GM12873 (cell line): ENCODE measurements around the gene ZNRF2.

Experiments
- TF ChIP-seq, protein P1 (sequence below): IDR thresholded peaks from 2 replicates; pipeline ENCODE4 v1.5.1; 2012; ENCODE audit warnings: low read depth, mild to moderate bottlenecking, moderate library complexity, low read length, control low read depth; ENCODE audit not compliant: insufficient read depth; ENCODE audit errors: missing control alignments

Gene ZNRF2

DNA sequence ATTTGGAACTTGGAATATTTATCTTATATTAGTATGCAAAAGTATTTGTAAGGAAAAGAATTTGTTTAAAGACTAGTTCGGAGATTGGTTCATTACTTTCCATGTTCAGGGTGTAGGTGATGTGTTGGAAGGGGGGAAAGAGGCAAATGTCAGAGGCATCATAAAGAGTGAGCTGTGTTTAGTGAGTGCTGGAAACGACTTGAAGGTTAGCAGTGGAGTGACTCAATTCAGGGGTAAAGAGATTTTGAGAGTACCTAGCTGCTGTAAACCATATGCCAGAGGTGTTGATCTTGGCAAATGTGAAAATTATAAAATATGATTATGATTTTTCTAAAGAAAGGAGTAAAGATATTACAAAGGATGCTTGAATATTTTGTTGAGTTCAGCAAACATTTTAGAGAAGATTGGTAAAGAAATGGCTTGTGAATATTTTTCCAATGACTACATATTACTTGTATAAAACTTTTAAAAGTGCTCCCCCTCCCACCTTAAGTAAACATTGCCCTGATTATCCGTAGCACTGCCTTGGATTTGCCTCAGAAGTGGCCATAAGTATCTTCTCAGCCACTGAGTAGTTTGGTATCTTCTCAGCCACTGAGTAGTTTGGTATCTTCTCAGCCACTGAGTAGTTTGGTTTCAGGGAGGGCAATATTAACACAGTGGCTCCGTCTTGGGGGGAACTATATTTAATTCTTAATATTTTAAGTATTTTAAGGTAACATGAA lies 51.5 kb downstream of the ZNRF2 start:
- TF ChIP-seq, protein P1, sequence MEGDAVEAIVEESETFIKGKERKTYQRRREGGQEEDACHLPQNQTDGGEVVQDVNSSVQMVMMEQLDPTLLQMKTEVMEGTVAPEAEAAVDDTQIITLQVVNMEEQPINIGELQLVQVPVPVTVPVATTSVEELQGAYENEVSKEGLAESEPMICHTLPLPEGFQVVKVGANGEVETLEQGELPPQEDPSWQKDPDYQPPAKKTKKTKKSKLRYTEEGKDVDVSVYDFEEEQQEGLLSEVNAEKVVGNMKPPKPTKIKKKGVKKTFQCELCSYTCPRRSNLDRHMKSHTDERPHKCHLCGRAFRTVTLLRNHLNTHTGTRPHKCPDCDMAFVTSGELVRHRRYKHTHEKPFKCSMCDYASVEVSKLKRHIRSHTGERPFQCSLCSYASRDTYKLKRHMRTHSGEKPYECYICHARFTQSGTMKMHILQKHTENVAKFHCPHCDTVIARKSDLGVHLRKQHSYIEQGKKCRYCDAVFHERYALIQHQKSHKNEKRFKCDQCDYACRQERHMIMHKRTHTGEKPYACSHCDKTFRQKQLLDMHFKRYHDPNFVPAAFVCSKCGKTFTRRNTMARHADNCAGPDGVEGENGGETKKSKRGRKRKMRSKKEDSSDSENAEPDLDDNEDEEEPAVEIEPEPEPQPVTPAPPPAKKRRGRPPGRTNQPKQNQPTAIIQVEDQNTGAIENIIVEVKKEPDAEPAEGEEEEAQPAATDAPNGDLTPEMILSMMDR, result no peak

DNA sequence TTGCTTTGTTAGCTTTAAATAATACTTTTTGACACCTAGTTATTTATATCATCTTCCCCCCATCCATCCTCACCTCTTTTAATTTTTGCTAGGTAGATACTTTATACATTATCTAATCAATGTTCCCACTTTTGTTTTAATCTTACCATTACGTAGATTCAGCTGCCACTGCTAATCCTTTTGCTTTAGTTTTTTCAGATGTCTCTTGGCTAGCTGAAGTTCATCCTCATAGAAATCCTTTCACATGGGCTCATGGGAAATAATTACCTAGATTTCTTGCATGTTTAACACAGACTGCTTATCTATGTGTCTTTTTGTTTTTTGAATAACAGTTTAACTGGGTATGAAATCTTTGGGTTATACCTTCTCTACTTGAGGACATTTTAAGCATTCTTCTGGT lies 60.1 kb downstream of the ZNRF2 start:
- TF ChIP-seq, protein P1, result no peak

DNA sequence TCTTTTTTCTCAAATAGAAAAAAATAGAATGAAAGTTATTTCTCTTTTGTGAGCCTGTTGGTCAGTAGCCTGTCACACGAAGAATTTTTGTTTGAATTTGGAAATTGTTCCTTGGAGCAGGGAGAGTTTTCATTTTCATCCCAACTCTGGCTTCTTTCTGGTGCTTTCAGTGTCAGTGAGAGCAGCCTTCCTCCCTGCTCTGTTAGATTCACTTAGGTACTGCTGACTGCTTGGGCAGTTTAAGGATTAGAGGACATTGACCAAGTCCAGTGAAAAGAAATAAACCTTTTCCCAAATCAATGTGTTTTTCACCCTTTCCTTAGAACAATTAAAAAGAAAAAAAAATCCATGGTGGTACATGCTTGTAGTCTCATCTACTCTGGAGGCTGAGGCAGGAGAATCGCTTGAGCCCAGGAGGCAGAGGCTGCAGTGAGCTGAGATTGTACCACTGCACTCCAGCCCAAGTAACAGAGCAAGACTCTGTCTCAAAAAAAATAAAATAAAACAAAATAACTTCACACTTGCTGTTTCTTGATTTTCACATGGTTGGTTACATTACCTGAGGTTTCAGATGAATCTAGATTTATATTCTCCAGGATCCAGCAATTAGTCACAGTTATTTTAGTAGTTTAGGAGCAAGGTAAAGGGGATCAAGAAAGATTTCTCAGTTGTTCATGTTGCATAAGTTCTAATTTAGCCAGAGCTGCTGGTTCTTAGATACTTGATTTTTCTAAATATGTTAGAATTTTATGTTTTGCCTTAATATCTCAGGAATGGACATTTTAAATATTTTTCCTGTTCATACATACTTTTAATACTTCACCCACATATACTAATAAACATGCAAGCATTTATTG lies 63.1 kb downstream of the ZNRF2 start:
- TF ChIP-seq, protein P1, result no peak

DNA sequence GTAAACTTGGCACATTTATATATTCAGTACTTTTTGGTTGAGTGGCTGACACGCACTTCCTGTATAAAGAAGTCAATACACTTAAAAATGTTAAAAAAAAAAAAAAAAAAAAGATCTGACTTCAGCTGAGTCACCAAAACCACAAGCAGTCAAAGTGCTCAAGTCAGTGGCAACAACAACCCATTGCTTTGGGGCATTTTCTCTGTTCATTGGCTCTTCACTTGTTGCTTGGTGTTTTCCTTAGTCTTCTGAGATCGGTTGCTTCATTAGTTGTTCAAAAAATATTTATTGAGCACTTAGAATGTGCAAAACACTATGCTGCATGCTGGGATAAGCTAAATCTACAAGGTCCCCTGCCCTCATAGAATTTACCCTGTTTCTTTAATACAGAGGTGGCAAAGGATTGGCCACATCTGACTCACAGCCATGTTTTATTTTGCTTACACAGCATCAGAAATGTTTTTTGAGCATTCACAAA lies 63.7 kb downstream of the ZNRF2 start:
- TF ChIP-seq, protein P1, result no peak

DNA sequence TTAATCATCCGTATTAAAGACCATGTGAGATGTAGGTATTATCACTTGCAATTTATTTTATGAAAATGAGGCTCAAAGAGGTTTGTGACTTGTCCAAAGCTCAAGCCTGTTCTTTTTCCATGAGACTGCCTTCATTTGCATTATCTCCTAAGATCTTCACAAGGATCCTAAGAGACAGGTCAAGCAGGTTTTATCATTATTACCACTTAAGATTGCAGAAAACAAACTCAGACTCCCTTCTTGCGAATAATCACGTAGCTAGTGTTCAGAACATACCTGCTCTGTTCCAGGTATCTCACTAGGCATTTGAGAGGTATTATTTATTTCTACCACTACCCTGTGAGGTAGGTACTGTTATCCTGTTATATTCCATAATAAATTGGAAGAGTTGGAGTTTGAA lies 64.8 kb downstream of the ZNRF2 start:
- TF ChIP-seq, protein P1, result no peak

DNA sequence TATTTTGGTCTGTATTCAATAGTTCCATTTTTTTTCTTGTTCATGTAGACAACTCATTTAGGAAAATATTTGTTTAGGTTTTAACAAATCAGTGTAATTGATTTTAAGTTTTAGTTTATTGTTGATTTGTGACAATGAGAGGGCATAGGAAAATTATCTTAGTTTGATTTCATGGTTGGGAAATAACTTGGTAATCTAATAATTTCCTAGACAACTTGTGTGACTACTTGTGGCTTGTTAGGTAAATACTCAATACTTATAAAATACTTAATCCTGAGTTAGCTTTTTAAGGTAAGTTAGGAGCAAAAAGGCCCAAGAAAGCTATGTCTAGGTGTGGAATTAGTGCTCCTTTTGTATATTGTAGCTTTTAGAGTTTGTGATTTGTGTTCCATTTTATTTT lies 65.4 kb downstream of the ZNRF2 start:
- TF ChIP-seq, protein P1, result no peak

DNA sequence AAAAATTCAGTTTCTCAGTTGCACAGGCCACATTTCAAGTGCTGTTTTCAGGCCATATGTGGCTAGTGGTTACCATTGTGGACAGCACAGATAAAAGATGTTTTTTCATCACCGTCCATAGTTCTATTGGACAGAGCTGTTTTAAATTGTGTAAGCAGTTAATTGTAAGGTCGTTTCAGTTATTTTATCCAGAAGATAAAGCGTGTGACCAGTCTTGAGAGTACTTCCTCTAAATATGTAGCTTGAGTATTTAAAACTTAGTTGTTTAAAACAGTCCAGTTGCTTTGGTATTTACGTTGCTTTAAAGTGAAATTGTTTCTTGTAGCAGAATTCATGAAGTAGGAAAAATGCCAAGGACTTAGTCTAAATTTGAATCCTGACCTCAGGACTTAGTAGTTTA lies 66.9 kb downstream of the ZNRF2 start:
- TF ChIP-seq, protein P1, result no peak
